GM19452 (cell line): ENCODE measurements around the gene DENND4A.

ENCODE experiments used
- ATAC-seq: cut with Tn5 transposase; IDR thresholded peaks from one replicate; pipeline ENCODE4 v1.9.1; 2021; ENCODE audit not compliant: unreplicated experiment

The DENND4A gene

GRCh38 chr15:65688462-65688861 is 103.6 kb downstream of the DENND4A start:
- ATAC-seq, result no peak

DNA sequence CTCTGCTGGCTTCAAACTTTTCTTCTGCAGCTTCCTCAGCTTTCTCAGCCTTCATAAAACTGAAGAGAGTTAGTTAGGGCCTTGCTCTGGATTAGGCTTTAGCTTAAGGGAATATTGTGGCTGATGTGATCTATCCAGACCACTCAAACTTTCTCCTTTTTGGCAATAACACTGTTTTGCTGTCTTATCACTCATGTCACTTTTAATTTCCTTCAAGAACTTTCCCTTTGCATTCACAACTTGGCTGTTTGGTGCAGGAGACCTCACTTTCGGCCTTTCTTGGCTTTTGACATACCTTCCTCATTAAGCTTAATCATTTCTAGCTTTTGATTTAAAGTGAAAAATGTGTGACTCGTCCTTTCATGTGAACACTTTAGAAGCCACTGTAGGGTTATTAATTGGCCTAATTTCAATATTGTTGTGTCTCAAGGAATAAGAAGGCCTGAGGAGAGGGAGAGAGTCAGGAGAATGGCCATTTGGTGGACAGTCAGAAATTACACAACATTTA is 109.6 kb downstream of the DENND4A start:
- ATAC-seq, result no peak

GRCh38 chr15:65680544-65680943 is 111.5 kb downstream of the DENND4A start:
- no peak for ATAC-seq

- no peak for ATAC-seq
These were observed 116.0 kb downstream of the DENND4A start for GRCh38 chr15:65676123-65676522.

GRCh38 chr15:65675551-65675950 is 116.5 kb downstream of the DENND4A start:
- no peak for ATAC-seq

- no peak for ATAC-seq
These were observed 125.8 kb downstream of the DENND4A start for GRCh38 chr15:65666257-65666656.

- no peak for ATAC-seq
These were observed 128.6 kb downstream of the DENND4A start for GRCh38 chr15:65663521-65663920.

- no peak for ATAC-seq
These were observed 131.2 kb downstream of the DENND4A start for GRCh38 chr15:65660927-65661326.

- no peak for ATAC-seq
These were observed 132.5 kb downstream of the DENND4A start for GRCh38 chr15:65659502-65660052.

DNA sequence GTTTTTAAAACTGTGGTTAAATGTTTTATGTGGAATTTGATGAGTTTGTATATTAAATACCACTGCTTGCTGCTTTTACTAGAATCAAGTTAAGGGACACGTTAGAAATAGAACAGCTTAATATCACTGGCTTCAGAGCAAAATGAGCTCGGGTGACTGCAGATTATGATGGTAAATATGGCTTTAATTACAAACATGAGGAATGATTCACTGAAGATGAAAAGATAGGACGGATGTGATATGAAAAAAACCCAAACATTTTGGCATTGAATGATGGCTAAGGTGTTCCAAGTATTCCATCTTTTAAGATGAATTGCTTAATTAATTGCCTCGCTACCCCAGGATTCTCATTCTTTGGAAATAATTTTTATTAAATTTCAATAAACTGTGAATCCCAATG is 136.6 kb downstream of the DENND4A start:
- no peak for ATAC-seq

DNA sequence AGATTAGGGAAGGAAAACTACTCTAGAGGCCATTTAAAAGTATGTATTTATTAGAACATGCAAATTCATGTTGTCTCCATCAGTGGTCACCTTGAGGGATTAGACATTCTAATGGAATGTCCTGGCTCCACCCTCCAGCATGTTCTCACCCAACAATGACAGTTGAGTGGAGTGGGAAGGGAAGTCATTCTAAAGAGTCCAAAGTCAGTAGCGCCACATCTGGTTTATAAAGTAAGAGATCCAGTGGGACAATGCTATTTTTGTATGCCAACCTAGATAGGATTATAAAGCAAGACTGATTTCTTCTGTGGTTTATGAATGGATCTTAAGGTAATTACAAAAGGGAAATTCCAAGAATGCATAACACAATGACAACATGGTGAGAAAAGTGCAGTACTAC is 137.1 kb downstream of the DENND4A start:
- no peak for ATAC-seq

- no peak for ATAC-seq
These were observed 138.1 kb downstream of the DENND4A start for GRCh38 chr15:65653801-65654521.

DNA sequence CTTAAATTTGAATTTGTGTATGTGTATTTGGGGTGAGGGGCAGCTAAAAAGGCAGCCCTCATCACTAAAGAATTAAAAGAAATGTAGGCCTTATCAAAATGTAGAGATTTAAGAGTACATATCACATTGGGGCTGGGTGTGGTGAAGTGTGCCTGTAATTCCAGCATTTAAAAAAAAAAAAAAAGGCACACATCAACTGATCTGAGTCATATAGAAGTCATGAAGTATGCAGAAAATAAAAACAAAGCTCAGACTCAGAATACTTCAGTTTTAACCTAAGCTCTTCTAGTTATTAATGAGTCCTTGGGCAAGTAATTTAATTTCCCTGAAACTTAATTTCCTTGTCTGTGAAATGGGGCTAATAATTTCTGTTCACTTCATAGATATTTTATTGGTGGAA is 138.8 kb downstream of the DENND4A start:
- ATAC-seq, result no peak

GRCh38 chr15:65651831-65652749 is 140.0 kb downstream of the DENND4A start:
- ATAC-seq, result no peak

DNA sequence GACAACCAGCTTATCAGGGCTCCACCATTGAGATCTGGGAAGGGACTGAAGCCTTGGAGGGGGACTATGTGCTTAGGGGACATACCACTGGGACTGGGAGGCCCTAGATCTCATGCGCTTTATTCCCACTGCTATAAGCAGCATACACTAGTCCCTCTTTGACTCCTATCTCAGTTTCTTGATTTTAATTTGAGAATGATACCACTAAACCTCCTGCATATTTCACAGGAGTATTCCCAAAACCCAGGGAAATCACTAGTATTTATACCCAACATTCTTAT is 141.1 kb downstream of the DENND4A start:
- ATAC-seq, result no peak

DNA sequence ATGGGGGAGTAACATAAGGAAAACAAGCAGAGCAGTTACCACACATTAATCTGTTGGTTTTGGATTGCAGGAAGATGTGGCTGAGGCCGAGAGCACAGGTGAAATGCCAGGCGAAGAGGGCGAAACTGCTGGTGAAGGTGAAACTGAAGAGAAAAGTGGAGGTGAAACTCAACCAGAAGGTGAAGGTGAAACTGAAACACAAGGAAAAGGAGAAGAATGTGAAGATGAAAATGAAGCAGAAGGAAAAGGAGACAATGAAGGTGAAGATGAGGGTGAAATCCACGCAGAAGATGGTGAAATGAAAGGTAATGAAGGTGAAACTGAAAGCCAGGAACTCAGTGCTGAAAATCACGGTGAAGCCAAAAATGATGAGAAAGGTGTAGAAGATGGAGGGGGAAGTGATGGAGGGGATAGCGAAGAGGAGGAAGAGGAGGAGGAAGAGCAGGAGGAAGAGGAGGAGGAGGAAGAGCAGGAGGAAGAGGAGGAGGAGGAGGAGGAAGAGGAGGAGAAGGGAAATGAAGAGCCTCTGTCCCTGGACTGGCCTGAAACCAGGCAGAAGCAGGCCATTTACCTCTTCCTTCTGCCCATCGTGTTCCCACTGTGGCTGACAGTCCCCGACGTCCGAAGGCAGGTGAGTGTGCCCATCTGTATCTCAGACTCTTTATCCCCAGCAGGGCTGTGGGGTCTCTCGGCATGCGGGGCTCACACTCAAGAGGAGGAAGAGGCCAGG is 141.6 kb downstream of the DENND4A start:
- ATAC-seq, result no peak

GRCh38 chr15:65646486-65646885 is 145.6 kb downstream of the DENND4A start:
- ATAC-seq, result no peak

GRCh38 chr15:65645392-65645791 is 146.7 kb downstream of the DENND4A start:
- no peak for ATAC-seq

GRCh38 chr15:65644282-65644681 is 147.8 kb downstream of the DENND4A start:
- ATAC-seq, result no peak

DNA sequence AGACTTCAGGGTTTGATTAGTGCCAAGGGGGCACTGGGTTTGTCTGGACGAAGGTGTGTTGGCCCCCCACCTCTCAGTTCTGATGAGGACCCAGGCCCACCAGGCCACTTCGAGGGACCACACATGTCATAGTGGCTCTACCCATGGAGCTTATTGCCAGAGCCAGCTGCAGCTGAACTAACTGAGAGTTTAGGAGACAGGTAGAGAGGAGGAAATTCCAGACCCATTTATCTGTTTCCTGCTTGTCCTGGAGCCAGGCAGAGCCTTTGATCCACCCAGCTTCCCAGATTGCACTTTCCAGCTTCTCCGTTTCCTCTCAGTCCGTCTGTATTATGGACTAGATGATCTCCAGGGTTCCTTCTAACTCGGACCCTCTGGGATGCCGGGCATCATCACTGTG is 149.5 kb downstream of the DENND4A start:
- ATAC-seq, result no peak

DNA sequence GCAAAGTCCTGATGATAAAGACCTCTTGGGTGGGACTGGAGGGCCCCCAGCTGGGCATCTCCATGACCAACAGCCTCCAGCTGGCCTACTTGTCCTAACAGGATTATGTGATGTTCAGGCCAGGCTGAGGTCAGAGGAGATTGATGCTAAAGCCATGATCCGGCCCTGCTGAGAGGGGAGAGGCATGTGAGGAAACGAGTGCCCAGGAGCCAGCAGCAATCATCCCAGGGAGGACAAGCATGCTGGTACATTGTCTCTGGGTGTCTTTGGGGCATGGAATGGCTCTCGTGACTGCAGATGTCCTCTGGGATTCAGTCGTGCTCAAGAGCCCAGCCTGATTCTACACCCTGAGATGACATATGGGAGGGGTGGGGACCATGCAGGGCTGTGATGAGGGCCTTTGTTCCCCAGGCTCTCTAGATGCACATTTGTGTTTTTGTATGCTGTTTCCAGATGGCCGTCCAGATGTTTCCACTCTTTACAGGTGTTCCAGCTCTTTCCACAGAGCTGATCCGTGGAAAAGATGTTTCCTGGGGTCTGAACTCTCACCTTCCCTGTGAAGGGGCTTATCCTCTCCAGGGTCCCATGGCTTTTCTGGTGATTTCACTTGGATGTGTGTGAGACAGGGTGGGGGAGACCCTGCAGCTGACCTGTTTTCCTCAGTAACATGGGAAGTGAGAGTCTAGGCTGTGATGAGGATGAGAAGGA is 150.2 kb downstream of the DENND4A start:
- no peak for ATAC-seq
